ENCODE results near the gene SPEF2.

SPEF2 gene

GRCh38 chr5:35707659-35708058 is 90.0 kb downstream of the SPEF2 start:
- DNase-seq (ENCODE audit: low spot score) = no peak

GRCh38 chr5:35709688-35710087 is 92.0 kb downstream of the SPEF2 start:
- no peak for DNase-seq (ENCODE audit: low spot score)

- no peak for DNase-seq (ENCODE audit: low spot score)
These were observed 100.1 kb downstream of the SPEF2 start for GRCh38 chr5:35717718-35718117.

DNA sequence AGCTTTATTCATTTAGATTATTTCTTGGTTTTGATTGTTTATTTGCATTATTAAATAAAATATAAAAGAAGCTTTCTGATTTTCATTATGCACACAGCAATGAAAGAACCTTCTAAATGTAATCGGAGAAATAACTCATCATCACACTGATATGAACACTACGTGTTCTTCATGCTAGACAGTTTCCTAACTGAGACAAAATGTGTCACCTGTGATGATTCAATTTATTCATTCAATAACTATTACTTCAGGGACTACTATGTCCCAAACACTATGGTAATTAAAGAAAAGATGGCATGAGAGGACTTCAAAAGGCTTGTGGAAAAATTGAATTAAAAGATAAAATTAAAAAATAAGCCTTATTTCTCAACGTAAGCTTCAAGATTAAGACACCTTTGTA is 118.1 kb downstream of the SPEF2 start:
- DNase-seq (ENCODE audit: low spot score) = no peak

DNA sequence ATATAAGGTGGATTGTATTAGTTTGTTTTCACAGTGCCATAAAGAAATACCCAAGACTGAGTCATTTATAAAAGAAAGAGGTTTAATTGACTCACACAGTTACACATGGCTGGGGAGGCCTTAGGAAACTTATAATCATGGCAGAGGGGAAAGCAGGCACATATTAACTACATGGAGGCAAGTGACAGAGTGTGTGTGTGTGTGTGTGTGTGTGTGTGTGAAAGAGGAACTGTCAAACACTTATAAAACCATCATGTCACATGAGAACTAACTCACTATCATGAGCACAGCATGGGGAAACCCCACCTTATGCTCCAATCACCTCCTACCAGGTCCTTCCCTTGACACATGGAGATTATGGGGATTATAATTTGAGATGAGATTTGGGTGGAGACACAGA is 118.6 kb downstream of the SPEF2 start:
- DNase-seq (ENCODE audit: low spot score) = no peak

DNA sequence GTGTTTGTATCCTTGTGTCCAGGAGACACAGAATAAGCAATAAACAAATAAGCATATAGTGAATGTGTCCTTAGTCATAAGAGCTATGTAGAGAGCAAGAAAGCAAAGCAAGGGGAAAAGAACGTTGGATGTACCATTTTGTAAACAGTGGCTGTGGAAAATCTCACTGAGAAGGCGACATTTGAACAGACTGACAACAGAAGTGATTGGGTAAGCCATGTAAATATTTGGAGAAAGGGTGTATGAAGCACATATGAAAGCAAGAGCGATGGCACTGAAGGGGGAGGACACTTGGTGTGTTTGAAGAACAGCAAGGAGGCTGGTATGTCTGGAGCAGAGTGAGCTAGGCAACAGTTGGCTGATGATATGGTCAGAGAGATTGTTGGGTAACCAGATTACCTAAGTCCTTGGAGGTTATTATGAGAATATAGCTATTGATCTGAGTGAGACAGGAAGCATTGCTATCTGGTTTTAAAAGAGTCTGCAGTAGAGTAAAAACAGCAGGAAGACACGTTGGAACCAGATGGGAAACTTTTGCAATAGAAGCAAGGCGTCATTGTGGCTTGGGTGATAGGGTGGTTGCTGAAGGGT is 123.6 kb downstream of the SPEF2 start:
- DNase-seq (ENCODE audit: low spot score) = no peak

- DNase-seq (ENCODE audit: low spot score) = no peak
These were observed 124.3 kb downstream of the SPEF2 start for GRCh38 chr5:35741971-35742370.

DNA sequence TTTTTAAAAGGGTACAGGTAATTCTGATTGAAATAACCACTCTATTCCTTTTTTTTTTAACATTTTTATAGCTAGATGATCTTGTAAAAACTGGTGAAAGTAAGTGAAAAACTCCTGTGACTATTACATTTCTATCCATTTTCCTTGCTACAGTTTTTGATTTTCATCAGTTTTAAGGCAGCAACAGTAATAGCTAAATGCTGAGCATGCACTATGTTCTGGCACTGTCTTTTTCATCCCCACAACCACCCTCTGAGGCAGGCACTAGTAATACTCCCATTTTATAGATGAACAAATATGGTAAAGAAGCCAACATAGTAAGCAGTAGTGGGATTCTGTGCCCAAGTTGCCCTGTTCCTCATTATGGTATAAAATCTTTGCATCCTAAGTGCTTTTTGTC is 126.0 kb downstream of the SPEF2 start:
- DNase-seq (ENCODE audit: low spot score) = no peak

DNA sequence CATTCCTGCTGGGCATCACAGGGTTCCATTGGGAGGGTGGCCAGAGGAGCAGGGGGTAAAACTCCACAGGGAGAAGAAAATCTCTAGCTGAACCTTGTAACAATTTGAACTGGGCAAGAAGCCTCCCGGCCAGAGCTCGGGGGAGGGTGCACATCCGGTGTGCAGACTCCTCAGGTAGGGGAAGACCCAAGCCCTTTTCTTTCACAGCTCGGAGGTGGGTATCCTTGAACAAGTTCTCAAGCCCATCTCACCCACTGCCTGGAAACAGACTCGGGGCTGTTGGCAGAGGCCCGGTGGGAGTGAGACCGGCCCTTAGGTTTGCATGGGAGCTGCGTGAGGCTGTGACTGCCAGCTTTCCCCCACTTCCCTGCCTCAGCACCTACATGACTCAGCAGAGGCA is 127.5 kb downstream of the SPEF2 start:
- DNase-seq (ENCODE audit: low spot score) = no peak

GRCh38 chr5:35745660-35746059 is 128.0 kb downstream of the SPEF2 start:
- DNase-seq (ENCODE audit: low spot score) = no peak

GRCh38 chr5:35752012-35752411 is 134.3 kb downstream of the SPEF2 start:
- DNase-seq (ENCODE audit: low spot score) = no peak

GRCh38 chr5:35753500-35753899 is 135.8 kb downstream of the SPEF2 start:
- no peak for DNase-seq (ENCODE audit: low spot score)

GRCh38 chr5:35754481-35754880 is 136.8 kb downstream of the SPEF2 start:
- no peak for DNase-seq (ENCODE audit: low spot score)

- DNase-seq (ENCODE audit: low spot score) = no peak
These were observed 138.3 kb downstream of the SPEF2 start for GRCh38 chr5:35755966-35756365.

GRCh38 chr5:35758151-35758724 is 140.6 kb downstream of the SPEF2 start:
- no peak for DNase-seq (ENCODE audit: low spot score)

- no peak for DNase-seq (ENCODE audit: low spot score)
These were observed 143.9 kb downstream of the SPEF2 start for GRCh38 chr5:35761541-35761940.

- DNase-seq (ENCODE audit: low spot score) = no peak
These were observed 144.7 kb downstream of the SPEF2 start for GRCh38 chr5:35762368-35762767.

GRCh38 chr5:35765921-35766320 is 148.3 kb downstream of the SPEF2 start:
- DNase-seq (ENCODE audit: low spot score) = no peak

DNA sequence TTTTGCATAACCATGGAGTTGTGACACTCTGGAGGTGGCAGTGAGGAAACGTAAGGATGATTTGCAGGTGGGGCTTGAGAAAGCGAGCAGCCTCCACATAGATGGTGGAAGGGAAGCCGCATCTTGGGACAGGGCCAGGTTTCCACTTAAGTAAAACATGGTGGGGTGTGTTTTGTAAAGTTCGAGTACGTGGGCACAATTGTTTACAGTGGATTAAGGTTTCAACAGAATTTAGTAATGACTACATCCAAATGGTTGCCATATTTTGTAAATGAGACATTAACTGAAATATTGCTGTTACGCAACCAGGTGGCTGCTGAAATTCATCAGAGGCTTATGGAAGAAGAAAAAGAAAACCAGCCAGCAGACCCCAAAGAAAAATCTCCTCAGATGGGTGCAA is 153.6 kb downstream of the SPEF2 start:
- DNase-seq (ENCODE audit: low spot score) = no peak

- no peak for DNase-seq (ENCODE audit: low spot score)
These were observed 154.2 kb downstream of the SPEF2 start for GRCh38 chr5:35771839-35772238.

GRCh38 chr5:35773967-35774366 is 156.3 kb downstream of the SPEF2 start:
- DNase-seq (ENCODE audit: low spot score) = no peak

- no peak for DNase-seq (ENCODE audit: low spot score)
These were observed 159.1 kb downstream of the SPEF2 start for GRCh38 chr5:35776757-35777156.

GRCh38 chr5:35777358-35778087 is 159.9 kb downstream of the SPEF2 start:
- DNase-seq (ENCODE audit: low spot score) = peak; percentile 11

Measured in germinal center (tissue), 1 donor.